A673 (cell line): ENCODE measurements around the gene C12orf57. TPM values are rescaled to one million over a fixed set of nuclear protein-coding genes. Genes with fewer than 3 reads are reported as not detected.

Source experiments
- BruUV-seq: library from RNA; stranded (reverse); fragments of 400-500 nt; replicated peaks from 2 replicates; lab custom pipeline; 2021; lab: Mats Ljungman, UMichigan
- CTCF ChIA-PET: fragments of 300-600 bp; sonication (Branson Sonifier 250); formaldehyde crosslinking; loops from one replicate; lab custom pipeline; 2022; ENCODE audit warnings: antibody characterized with exemption; lab: Charles Lee
- POLR2A ChIA-PET: fragments of 300-600 bp; sonication (Branson Sonifier 250); formaldehyde crosslinking; loops from one replicate; lab custom pipeline; 2022; ENCODE audit warnings: antibody characterized with exemption; ENCODE audit not compliant: low non-redundant PET; lab: Charles Lee
- DNase-seq: peaks from one replicate; pipeline ENCODE4 v3.0.0-alpha.2; 2015; ENCODE audit warnings: low spot score
- H3K27ac ChIP-seq: fragments of 200-600 bp; sonication (generic); 2 replicates; pipeline ENCODE4 v1.5.1; 2016; ENCODE audit warnings: mixed run types, low read depth, mild to moderate bottlenecking, mixed read lengths, antibody characterized with exemption, low read length; ENCODE audit not compliant: poor library complexity, severe bottlenecking
- H3K27me3 ChIP-seq: fragments of 200-600 bp; sonication (generic); replicated peaks from 2 replicates; pipeline ENCODE4 v1.6.1; 2017; ENCODE audit warnings: mixed run types, low read depth, mild to moderate bottlenecking, mixed read lengths, antibody characterized with exemption, low read length; ENCODE audit not compliant: insufficient read depth, poor library complexity
- H3K36me3 ChIP-seq: fragments of 200-600 bp; sonication (generic); 2 replicates; pipeline ENCODE4 v1.6.1; 2016; ENCODE audit warnings: mixed run types, mild to moderate bottlenecking, mixed read lengths, antibody characterized with exemption, low read length; ENCODE audit not compliant: insufficient read depth, poor library complexity, severe bottlenecking
- H3K4me1 ChIP-seq: fragments of 200-600 bp; sonication (generic); 2 replicates; pipeline ENCODE4 v1.6.1; 2017; ENCODE audit warnings: mixed run types, mild to moderate bottlenecking, mixed read lengths, antibody characterized with exemption, low read length; ENCODE audit not compliant: insufficient read depth, poor library complexity, severe bottlenecking
- H3K4me3 ChIP-seq: fragments of 200-600 bp; sonication (generic); 2 replicates; pipeline ENCODE4 v1.5.1; 2016; ENCODE audit warnings: low read depth, mixed run types, mild to moderate bottlenecking, mixed read lengths, low read length; ENCODE audit not compliant: poor library complexity, severe bottlenecking
- H3K9me3 ChIP-seq: fragments of 200-600 bp; sonication (generic); 2 replicates; pipeline ENCODE4 v1.6.1; 2016; ENCODE audit warnings: mixed run types, low read depth, mild to moderate bottlenecking, mixed read lengths, antibody characterized with exemption, low read length; ENCODE audit not compliant: poor library complexity, severe bottlenecking
- EZH2 ChIP-seq: fragments of 200-600 bp; sonication (generic); IDR thresholded peaks from 2 replicates; pipeline ENCODE4 v1.6.1; 2017; ENCODE audit warnings: borderline replicate concordance, low read depth, mild to moderate bottlenecking, mixed read lengths, antibody characterized with exemption, low read length; ENCODE audit not compliant: poor library complexity, severe bottlenecking
- intact Hi-C: fragments of 100-400 bp; cut with micrococcal nuclease; formaldehyde crosslinking; loops from one replicate; pipeline ENCODE4 v1.10.0; 2022; ENCODE audit not compliant: unreplicated experiment
- total RNA-seq: library from RNA; stranded (reverse); gene quantifications from 2 replicates; pipeline ENCODE4 v1.2.3, GENCODE V29; 2021
- TF ChIP-seq, protein P1 (sequence below): fragments of 300-800, 200-600 bp; sonication (generic); conservative IDR thresholded peaks from 2 replicates; pipeline ENCODE4 v1.5.1; 2017; ENCODE audit warnings: low read depth, mild to moderate bottlenecking, antibody characterized with exemption, low read length, moderate library complexity, mixed read lengths

C12orf57 gene
- total RNA-seq, 1 experiment from 2014 or later: 260 TPM

DNA sequence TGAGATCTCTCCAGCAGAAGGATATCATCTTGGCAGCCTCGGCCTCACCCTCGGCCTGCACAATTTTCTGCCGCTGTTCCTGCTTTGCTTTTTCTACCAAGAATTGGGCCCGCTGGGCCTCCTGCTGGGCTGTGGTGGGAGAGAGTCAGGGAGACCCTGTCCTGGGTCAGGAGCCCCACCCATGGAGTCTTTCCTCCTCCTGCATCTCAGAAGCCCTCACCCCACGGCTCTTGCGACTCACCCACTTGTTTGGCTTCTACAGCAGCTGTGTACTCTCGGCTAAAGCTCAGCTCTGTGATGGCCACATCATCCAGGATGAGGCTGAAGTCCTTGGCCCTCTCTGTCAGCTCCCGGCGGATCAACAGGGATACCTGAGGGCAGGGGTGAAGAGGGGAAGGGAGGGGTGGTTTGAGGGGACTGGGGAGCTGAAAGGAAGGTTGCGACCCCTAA, 23.9 kb downstream of the C12orf57 start:
- peaks cover 47% of the 10 kb centered on the region for H3K4me1 ChIP-seq
- ChIA-PET CTCF (no interaction called here), POLR2A (no interaction called here)
- H3K36me3 ChIP-seq: peaks cover 54% of the 10 kb centered on the region
- no peak for DNase-seq
- H3K27me3 ChIP-seq: no peaks in the 10 kb centered on the region
- H3K9me3 ChIP-seq: no peaks in the 10 kb centered on the region
- H3K4me3 ChIP-seq: no peak overlapping the region
- no TSS peak for BruUV-seq
- intact Hi-C loops: loop anchor here (10.0 kb wide), 1 partner anchor 203 kb away; the partner anchor contains the start of gene PTMS
- peak overlapping the region; percentile 48 for H3K27ac ChIP-seq
- no peak for TF ChIP-seq EZH2
- TF ChIP-seq, protein P1, sequence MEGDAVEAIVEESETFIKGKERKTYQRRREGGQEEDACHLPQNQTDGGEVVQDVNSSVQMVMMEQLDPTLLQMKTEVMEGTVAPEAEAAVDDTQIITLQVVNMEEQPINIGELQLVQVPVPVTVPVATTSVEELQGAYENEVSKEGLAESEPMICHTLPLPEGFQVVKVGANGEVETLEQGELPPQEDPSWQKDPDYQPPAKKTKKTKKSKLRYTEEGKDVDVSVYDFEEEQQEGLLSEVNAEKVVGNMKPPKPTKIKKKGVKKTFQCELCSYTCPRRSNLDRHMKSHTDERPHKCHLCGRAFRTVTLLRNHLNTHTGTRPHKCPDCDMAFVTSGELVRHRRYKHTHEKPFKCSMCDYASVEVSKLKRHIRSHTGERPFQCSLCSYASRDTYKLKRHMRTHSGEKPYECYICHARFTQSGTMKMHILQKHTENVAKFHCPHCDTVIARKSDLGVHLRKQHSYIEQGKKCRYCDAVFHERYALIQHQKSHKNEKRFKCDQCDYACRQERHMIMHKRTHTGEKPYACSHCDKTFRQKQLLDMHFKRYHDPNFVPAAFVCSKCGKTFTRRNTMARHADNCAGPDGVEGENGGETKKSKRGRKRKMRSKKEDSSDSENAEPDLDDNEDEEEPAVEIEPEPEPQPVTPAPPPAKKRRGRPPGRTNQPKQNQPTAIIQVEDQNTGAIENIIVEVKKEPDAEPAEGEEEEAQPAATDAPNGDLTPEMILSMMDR: no peak

DNA sequence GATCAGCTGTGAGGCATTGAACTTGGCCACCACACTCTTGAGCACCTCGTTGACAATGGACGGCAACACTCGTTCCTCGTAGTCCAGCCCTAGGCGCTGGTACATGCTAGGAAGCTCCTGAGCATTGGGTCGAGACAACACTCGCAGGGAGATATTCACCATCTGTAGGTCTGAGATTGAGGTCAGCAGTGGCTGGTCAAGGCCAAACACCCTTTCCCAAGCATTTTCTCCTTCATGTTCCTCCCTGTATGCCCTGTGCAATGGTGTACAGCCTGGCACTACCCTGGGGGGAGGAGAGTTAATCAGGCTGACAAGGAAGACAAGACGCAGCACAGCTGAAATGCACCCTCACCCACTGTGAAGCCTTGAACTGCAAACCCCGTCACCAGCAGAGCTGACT, 24.6 kb downstream of the C12orf57 start:
- ChIA-PET CTCF (interaction anchor here (0.6 kb wide), 1 partner anchor 350 kb away, joined by 3 read pairs; no protein-coding TSS in a partner anchor), POLR2A (no interaction called here)
- BruUV-seq: no TSS peak
- Histone ChIP-seq H3K9me3 (no peaks in the 10 kb centered on the region), H3K27me3 (no peaks in the 10 kb centered on the region), H3K36me3 (peaks cover 57% of the 10 kb centered on the region), H3K4me3 (peak overlapping the region; percentile 72), H3K4me1 (peaks cover 40% of the 10 kb centered on the region), H3K27ac (peak overlapping the region; percentile 92)
- intact Hi-C loops: loop anchor here (10.0 kb wide), 1 partner anchor 204 kb away; the partner anchor contains the start of gene PTMS
- no peak for DNase-seq
- TF ChIP-seq, protein P1: no peak
- no peak for TF ChIP-seq EZH2

DNA sequence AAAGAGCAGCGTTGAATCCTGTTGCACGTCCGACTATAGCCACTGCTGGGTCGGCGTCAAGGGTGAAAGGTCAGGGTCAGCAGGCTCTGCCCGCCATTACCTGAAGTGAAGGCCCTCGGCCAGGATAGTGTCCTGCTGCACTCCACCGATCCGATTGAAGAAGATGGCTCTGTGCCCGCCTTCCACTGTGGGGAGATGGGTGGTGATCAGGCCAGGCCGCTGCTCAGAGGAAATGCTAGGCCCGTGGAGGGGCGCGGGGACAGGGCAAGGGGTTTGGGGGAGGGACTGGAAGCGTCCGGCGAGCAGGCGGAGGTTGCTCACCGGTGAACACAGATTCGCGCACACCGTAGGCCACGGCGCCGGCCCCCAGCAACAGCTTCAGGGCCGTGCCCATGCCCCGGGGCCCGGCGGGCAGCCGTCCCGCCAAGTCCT, 26.3 kb downstream of the C12orf57 start:
- POLR2A ChIA-PET: no interaction called here
- Histone ChIP-seq H3K36me3 (peaks cover 64% of the 10 kb centered on the region), H3K4me1 (peaks cover 30% of the 10 kb centered on the region), H3K9me3 (no peaks in the 10 kb centered on the region), H3K27ac (peak overlapping the region; percentile 92), H3K4me3 (peak overlapping the region; percentile 72), H3K27me3 (no peaks in the 10 kb centered on the region)
- BruUV-seq: TSS peak; percentile 38
- TF ChIP-seq EZH2: no peak
- TF ChIP-seq, protein P1: no peak
- CTCF ChIA-PET: no interaction called here
- intact Hi-C loops: no loop called here
- DNase-seq: no peak
